ENCODE results near the gene SH3BGRL3. TPM values are rescaled to one million over a fixed set of nuclear protein-coding genes. Genes with fewer than 3 reads are reported as not detected.

SH3BGRL3 gene
- total RNA-seq, 3 donors from 2014 or later, result 27.5 to 55.7 (median 50.1) TPM

DNA sequence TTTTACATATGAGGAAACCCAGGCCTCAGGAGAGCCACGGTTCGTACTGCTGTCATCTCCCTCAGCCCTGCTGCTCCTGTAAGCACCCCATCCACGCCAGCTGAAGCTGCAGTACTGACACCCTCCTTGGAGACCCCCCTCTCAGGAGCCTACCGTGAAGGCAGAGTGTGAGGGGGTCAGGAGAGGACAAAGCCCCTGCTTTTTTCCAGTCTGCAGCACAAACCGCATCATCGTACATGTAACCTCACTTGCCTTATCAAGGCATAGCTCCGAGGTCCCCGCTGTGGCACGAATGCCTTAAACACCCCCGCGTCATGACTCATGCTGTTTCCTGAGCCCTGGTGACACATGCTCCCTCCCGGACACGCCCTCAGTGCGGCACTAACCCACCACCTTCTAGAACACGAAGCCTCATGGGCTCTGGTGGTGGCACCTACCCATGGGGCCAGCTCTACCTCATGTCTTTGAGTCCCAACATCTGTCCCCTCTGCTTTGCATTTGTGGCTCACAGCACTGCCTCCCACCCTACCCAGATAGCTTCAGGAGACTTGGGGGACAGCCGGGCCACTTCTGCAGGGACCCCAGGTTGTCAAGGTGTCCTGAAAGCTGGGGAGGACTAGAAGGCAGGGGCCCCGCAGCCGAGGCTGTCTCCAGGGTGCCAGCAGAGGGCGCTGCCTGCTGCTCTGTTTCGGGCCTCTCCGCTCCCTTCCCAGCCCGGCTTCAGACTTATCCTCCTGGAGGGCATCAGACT, 4.9 kb downstream of the SH3BGRL3 start:
- Histone ChIP-seq H3K36me3 (no peaks in the 10 kb centered on the region), H3K9me3 (no peaks in the 10 kb centered on the region), H3K27me3 (no peaks in the 10 kb centered on the region), H3K4me3 (no peak overlapping the region), H3K27ac (peak overlapping the region; percentile 40 to 82), H3K4me1 (peaks cover 0 to 6% of the 10 kb centered on the region in 2 donors)
- DNase-seq (ENCODE audit: low spot score in 2 of 2), result peak in 1 of 2 donors; percentile 78
- intact Hi-C loops (cut with DNase I; ENCODE audit: low total_unique reads), result no loop called here
- TF ChIP-seq, protein P1, sequence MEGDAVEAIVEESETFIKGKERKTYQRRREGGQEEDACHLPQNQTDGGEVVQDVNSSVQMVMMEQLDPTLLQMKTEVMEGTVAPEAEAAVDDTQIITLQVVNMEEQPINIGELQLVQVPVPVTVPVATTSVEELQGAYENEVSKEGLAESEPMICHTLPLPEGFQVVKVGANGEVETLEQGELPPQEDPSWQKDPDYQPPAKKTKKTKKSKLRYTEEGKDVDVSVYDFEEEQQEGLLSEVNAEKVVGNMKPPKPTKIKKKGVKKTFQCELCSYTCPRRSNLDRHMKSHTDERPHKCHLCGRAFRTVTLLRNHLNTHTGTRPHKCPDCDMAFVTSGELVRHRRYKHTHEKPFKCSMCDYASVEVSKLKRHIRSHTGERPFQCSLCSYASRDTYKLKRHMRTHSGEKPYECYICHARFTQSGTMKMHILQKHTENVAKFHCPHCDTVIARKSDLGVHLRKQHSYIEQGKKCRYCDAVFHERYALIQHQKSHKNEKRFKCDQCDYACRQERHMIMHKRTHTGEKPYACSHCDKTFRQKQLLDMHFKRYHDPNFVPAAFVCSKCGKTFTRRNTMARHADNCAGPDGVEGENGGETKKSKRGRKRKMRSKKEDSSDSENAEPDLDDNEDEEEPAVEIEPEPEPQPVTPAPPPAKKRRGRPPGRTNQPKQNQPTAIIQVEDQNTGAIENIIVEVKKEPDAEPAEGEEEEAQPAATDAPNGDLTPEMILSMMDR (IDR thresholded peaks at IDR 0.05), result peak in 2 of 3 donors; percentile 39 to 51
- TF ChIP-seq POLR2A (IDR thresholded peaks at IDR 0.05), result no peak
- peak in 1 of 3 donors; percentile 27 for TF ChIP-seq POLR2AphosphoS5 (IDR thresholded peaks at IDR 0.05)

DNA sequence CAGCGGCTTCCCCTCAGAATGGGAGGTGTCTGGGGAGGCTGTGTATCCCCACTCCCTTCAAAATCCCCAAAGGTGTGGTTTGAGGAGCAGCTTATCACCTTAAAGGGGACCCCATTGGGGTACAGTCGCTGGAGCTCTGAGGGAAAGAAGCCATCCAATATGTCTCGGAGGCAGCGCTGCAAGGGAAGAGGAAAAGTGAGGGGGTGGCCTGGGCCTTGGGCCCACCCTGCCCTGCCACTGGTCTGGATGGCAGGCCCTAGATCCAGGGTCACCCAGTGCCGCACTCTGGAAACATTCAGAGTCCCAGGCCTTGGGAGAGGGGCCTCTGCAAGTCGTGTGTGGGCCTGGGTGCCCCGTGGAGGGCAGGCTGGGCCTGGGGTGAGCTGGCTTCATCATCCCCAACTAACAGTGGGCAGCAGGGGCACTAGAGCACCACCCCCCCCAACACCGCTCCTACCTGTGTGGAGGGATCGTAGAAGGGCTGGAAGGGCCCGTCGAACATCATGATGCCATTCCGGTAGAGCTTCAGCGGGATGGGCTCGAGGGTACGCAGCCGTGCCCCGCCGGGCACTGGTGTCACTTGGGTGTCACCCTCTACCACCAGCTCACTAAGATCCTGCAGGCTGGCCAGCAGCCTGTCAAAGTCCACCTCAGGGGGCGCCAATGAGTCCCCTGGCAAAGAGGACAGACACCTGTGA, 5.6 kb downstream of the SH3BGRL3 start:
- DNase-seq (ENCODE audit: low spot score in 2 of 2), result no peak
- H3K4me1 ChIP-seq, result peaks cover 0 to 6% of the 10 kb centered on the region in 2 donors
- intact Hi-C loops (cut with DNase I; ENCODE audit: low total_unique reads), result no loop called here
- no peak overlapping the region for H3K4me3 ChIP-seq
- no peaks in the 10 kb centered on the region for H3K9me3 ChIP-seq
- no peaks in the 10 kb centered on the region for H3K27me3 ChIP-seq
- H3K27ac ChIP-seq, result peak overlapping the region; percentile 13 to 82
- H3K36me3 ChIP-seq, result no peaks in the 10 kb centered on the region
- TF ChIP-seq POLR2AphosphoS5 (IDR thresholded peaks at IDR 0.05) (no peak), POLR2A (IDR thresholded peaks at IDR 0.05) (no peak)
- TF ChIP-seq, protein P1 (IDR thresholded peaks at IDR 0.05), result no peak

DNA sequence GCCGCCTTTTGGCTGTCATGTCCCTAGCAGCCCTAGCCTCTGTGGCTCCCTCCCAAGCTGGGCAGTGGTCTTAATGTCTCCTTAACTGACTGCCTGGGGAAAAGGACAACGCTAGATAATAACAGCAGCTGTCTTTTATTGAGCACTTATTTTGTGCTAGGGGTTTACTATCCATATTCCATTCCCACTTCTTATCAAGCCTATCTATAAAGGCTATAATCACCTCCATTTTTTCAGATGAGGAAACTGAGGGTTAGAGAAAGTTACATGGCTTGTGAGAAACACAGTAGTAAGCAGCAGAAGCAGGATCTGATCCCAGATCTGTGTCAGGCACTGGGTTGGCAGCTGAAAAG, 6.2 kb downstream of the SH3BGRL3 start:
- Histone ChIP-seq H3K4me3 (no peak overlapping the region), H3K36me3 (no peaks in the 10 kb centered on the region), H3K9me3 (no peaks in the 10 kb centered on the region), H3K27ac (peak overlapping the region; percentile 6 to 82), H3K27me3 (no peaks in the 10 kb centered on the region), H3K4me1 (peaks cover 0 to 6% of the 10 kb centered on the region in 2 donors)
- intact Hi-C loops (cut with DNase I; ENCODE audit: low total_unique reads), result no loop called here
- DNase-seq (ENCODE audit: low spot score in 2 of 2), result no peak
- TF ChIP-seq POLR2A (IDR thresholded peaks at IDR 0.05), result no peak
- TF ChIP-seq, protein P1 (IDR thresholded peaks at IDR 0.05), result no peak
- no peak for TF ChIP-seq POLR2AphosphoS5 (IDR thresholded peaks at IDR 0.05)

DNA sequence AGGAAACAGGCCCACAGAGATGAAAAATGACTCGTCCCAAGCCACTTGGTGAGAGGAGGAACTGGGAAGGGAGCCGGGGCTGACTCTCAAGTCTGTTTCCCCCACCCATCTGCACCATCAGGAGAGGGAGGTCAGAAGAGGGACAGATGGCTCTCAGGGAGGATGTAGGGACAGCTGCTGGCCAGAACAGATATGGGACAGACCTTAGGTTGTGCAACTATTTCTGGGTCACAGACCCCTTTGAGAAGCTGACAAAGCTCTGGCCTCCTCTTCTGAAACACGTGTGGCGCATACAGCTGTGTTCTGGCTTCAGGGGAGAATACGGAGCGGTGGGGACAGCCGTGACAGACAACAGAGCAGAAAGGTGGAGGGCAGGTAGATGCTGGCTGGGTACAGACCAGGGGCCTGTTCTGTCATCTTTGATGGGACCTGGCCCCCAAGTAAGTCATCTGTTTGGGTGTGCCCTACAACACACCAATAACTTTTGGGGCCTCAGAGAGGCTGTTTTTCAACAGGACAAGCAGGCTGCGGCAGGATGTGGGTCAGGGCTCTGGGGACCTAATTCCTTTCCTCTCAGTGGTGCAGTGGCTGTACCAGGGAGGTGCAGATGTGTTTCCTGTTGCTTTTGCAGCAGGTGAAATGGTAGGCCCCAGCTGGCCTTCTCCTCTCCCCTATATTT, 7.3 kb downstream of the SH3BGRL3 start:
- Histone ChIP-seq H3K36me3 (no peaks in the 10 kb centered on the region), H3K4me1 (peaks cover 0 to 6% of the 10 kb centered on the region in 2 donors), H3K4me3 (no peak overlapping the region), H3K27me3 (no peaks in the 10 kb centered on the region), H3K9me3 (no peaks in the 10 kb centered on the region), H3K27ac (peak overlapping the region; percentile 6 to 74)
- intact Hi-C loops (cut with DNase I; ENCODE audit: low total_unique reads), result no loop called here
- TF ChIP-seq POLR2AphosphoS5 (IDR thresholded peaks at IDR 0.05), result peak in 1 of 3 donors; percentile 39
- no peak for TF ChIP-seq POLR2A (IDR thresholded peaks at IDR 0.05)
- TF ChIP-seq, protein P1 (IDR thresholded peaks at IDR 0.05), result no peak
- no peak for DNase-seq (ENCODE audit: low spot score in 2 of 2)
